HUES6 (cell line): ENCODE measurements around the gene ERRFI1.

Experiments
- H3K27ac ChIP-seq: 2 replicates; pipeline ENCODE4 v1.7.0; 2013; ENCODE audit warnings: low read depth, mild to moderate bottlenecking, low read length, inconsistent platforms
- H3K27me3 ChIP-seq: 2 replicates; pipeline ENCODE4 v1.6.1; 2013; ENCODE audit warnings: low read length; ENCODE audit not compliant: control insufficient read depth, insufficient read depth
- H3K36me3 ChIP-seq: 2 replicates; pipeline ENCODE4 v1.6.1; 2013; ENCODE audit warnings: low read length; ENCODE audit not compliant: control insufficient read depth, insufficient read depth
- H3K4me1 ChIP-seq: 2 replicates; pipeline ENCODE4 v1.6.1; 2013; ENCODE audit warnings: low read length; ENCODE audit not compliant: control insufficient read depth, insufficient read depth
- H3K4me3 ChIP-seq: 2 replicates; pipeline ENCODE4 v1.5.1; 2013; ENCODE audit warnings: low read depth, low read length
- H3K9ac ChIP-seq: one replicate; pipeline ENCODE4 v1.6.1; 2013; ENCODE audit warnings: mild to moderate bottlenecking, low read length
- H3K9me3 ChIP-seq: 2 replicates; pipeline ENCODE4 v1.6.1; 2013; ENCODE audit warnings: low read depth, low read length; ENCODE audit not compliant: control insufficient read depth, insufficient read depth

Gene ERRFI1

DNA sequence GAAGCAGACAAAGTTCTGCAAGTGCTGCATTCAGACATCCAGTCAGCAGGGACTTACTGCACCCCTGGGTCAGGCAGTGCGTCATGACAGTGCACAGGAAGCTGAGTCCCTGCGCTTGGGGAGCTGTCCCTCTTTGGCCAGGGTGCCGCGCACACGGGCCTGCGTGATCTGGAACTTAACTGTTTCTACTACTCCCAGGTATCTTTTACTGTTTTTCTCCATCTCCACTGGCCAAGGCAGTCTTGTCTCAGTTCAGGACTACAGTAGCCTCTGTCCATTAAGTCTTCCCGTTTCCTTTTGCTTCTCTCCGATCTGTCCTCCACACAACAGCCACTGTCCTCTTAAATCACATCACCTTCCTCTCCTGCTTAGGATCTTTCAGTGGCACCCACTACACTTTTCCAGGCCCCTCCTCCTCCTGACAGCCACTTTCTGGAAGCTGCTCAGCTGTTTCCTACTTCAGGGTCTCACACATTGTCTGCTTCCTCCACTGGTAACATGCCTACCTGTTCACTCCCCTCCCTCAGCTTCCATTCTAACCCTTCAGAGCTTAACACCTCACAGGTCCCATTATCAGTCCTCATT is 15.9 kb downstream of the ERRFI1 start:
- Histone ChIP-seq H3K36me3 (peaks cover 51% of the 10 kb centered on the region), H3K4me3 (no peak overlapping the region)

DNA sequence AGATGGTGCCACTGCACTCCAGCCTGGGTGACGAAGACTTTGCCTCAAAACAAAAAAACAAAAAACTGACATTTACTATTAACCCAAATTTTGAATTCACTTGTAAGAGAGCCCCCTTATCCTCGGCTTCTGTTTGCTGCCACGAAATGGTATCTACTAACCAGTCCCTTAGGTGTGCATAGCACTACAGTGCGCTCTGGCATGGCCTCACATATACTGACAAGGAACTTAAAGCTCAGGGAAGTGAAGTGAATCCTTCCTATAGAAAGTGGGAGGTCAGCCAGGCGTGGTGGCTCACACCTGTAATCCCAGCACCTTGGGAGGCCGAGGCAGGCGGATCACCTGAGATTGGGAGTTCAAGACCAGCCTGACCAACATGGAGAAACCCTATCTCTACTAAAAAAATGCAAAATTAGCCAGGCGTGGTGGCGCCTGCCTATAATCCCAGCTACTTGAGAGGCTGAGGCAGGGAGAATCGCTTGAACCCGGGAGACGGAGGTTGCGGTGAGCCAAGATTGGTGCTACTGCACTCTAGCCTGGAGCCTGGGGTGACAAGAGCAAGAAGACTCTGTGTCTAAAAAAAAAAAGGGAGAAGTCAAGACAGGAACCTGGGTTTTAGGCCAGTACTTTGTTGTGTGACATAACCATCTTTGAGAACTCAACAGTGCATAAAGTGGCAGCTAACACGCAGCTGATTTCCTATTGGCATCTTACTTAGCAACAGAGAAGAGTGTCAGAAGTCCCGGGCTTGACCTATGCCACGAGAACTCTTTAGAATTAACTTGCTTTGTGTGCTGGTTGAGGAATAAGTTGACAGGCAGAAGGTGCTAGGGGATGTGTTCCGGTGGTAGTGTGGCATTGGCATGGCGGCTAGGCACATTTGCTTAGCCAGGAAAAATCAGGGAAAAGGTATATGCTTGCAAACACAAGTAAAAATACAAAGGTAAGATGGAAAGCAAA is 16.8 kb downstream of the ERRFI1 start:
- Histone ChIP-seq H3K4me1 (peaks cover 18% of the 10 kb centered on the region), H3K27ac (no peak overlapping the region), H3K4me3 (no peak overlapping the region), H3K27me3 (no peaks in the 10 kb centered on the region), H3K36me3 (peaks cover 45% of the 10 kb centered on the region), H3K9ac (no peak overlapping the region), H3K9me3 (no peaks in the 10 kb centered on the region)

More for the DNA sequence above, 15.9 kb downstream of the ERRFI1 start:
- H3K27ac ChIP-seq = no peak overlapping the region
- H3K27me3 ChIP-seq = no peaks in the 10 kb centered on the region
- H3K4me1 ChIP-seq = peaks cover 10% of the 10 kb centered on the region
- no peak overlapping the region for H3K9ac ChIP-seq
- H3K9me3 ChIP-seq = no peaks in the 10 kb centered on the region

- H3K27me3 ChIP-seq = no peaks in the 10 kb centered on the region
- H3K4me1 ChIP-seq = peaks cover 23% of the 10 kb centered on the region
- H3K9ac ChIP-seq = no peak overlapping the region
- H3K36me3 ChIP-seq = peaks cover 15% of the 10 kb centered on the region
- no peak overlapping the region for H3K4me3 ChIP-seq
- no peak overlapping the region for H3K27ac ChIP-seq
- no peaks in the 10 kb centered on the region for H3K9me3 ChIP-seq
Observed at GRCh38 chr1:8006037-8006963, 19.8 kb downstream of the ERRFI1 start.

- no peak overlapping the region for H3K4me3 ChIP-seq
- peaks cover 23% of the 10 kb centered on the region for H3K4me1 ChIP-seq
- no peaks in the 10 kb centered on the region for H3K27me3 ChIP-seq
- H3K36me3 ChIP-seq = peaks cover 4% of the 10 kb centered on the region; the same call in 1 of the 2 replicates
- H3K27ac ChIP-seq = peak overlapping the region; percentile 7; the same call in 1 of the 2 replicates
- no peak overlapping the region for H3K9ac ChIP-seq
- no peaks in the 10 kb centered on the region for H3K9me3 ChIP-seq
Observed at GRCh38 chr1:8004803-8005573, 21.1 kb downstream of the ERRFI1 start.

GRCh38 chr1:8004113-8004802 is 21.9 kb downstream of the ERRFI1 start:
- Histone ChIP-seq H3K9ac (peak overlapping the region; percentile 20), H3K4me1 (peaks cover 23% of the 10 kb centered on the region), H3K36me3 (no peaks in the 10 kb centered on the region), H3K27me3 (no peaks in the 10 kb centered on the region), H3K9me3 (no peaks in the 10 kb centered on the region), H3K27ac (no peak overlapping the region; the same call in 1 of the 2 replicates), H3K4me3 (no peak overlapping the region)

DNA sequence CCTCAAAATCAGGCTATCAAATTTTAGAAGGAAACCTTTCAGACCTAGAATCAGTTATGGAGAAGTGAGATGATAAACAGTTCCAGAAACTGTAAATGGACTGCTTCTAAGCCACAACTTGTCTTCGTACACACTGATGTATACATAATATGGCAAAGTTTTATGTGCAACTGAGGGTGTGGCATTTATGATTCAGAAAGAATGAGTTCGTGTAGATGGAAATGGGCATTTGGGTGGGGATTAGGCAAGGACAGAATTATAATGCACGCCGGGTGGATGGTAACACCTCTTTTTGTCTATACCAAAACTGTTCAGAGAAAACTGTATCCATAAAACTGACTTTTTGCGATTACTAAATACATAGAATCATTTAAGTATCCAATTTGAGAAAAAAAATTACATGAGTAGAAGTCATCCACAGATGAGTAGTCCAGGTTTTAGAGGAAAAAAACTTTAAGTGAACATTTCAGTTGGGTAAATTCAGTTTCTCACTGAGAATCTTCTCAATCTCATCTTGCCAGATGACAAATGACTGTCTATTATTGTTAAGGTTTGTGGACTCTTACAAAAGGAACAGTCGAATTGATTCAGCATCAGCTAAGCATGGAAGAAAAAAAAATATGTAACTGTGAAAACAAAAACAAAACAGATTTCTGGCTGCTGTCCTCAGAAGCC is 22.5 kb downstream of the ERRFI1 start:
- H3K27ac ChIP-seq = no peak overlapping the region; the same call in 1 of the 2 replicates
- no peaks in the 10 kb centered on the region for H3K36me3 ChIP-seq
- no peaks in the 10 kb centered on the region for H3K9me3 ChIP-seq
- peaks cover 23% of the 10 kb centered on the region for H3K4me1 ChIP-seq
- no peak overlapping the region for H3K9ac ChIP-seq
- no peaks in the 10 kb centered on the region for H3K27me3 ChIP-seq
- no peak overlapping the region for H3K4me3 ChIP-seq

GRCh38 chr1:8002921-8003320 is 23.2 kb downstream of the ERRFI1 start:
- no peak overlapping the region for H3K9ac ChIP-seq
- H3K4me3 ChIP-seq = no peak overlapping the region
- H3K27ac ChIP-seq = no peak overlapping the region
- no peaks in the 10 kb centered on the region for H3K36me3 ChIP-seq
- no peaks in the 10 kb centered on the region for H3K27me3 ChIP-seq
- peaks cover 23% of the 10 kb centered on the region for H3K4me1 ChIP-seq
- no peaks in the 10 kb centered on the region for H3K9me3 ChIP-seq

- 0 out of 2 replicates have a peak, but pooled peaks cover 2% of the 10 kb centered on the region for H3K9me3 ChIP-seq
- H3K27me3 ChIP-seq = no peaks in the 10 kb centered on the region
- H3K27ac ChIP-seq = no peak overlapping the region
- H3K9ac ChIP-seq = no peak overlapping the region
- peaks cover 23% of the 10 kb centered on the region for H3K4me1 ChIP-seq
- no peaks in the 10 kb centered on the region for H3K36me3 ChIP-seq
- no peak overlapping the region for H3K4me3 ChIP-seq
Observed at GRCh38 chr1:8002329-8002910, 23.7 kb downstream of the ERRFI1 start.

GRCh38 chr1:7995437-7995836 is 30.7 kb downstream of the ERRFI1 start:
- H3K9me3 ChIP-seq = 0 out of 2 replicates have a peak, but pooled peaks cover 2% of the 10 kb centered on the region
- H3K4me1 ChIP-seq = peaks cover 9% of the 10 kb centered on the region
- H3K9ac ChIP-seq = no peak overlapping the region
- H3K4me3 ChIP-seq = no peak overlapping the region
- no peaks in the 10 kb centered on the region for H3K27me3 ChIP-seq
- H3K36me3 ChIP-seq = peaks cover 2% of the 10 kb centered on the region
- H3K27ac ChIP-seq = no peak overlapping the region
